ENCODE measurements around the gene PFKFB3.

The PFKFB3 gene

DNA sequence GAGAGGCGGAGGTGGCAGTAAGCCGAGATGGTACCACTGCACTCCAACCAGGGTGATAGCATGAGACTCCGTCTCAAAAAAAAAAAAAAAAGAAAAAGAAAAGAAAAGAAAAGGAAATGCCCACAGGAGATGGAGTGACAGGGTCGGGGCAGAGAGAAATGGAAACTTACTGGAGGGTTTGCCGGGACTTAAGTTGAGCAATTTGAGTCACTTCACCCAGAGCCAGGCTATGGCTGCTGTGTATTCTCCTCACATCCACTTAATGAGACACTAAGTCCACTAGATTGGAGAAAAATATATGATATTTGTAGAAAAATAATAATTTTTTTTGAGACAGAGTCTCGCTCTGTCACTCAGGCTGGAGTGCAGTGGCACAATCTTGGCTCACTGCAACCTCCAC, 4.6 kb upstream of the PFKFB3 start:
- H3K27me3 ChIP-seq (ENCODE audit: insufficient read depth, poor library complexity, severe bottlenecking) = no peaks in the 10 kb centered on the region
- H3K27ac ChIP-seq (replicated peaks) = no peak overlapping the region
- DNase-seq (ENCODE audit: low read depth in 1 of 2, low spot score in 1 of 2) = no peak
- TF ChIP-seq GABPA (IDR thresholded peaks at IDR 0.05; ENCODE audit: low read depth) (no peak), SPI1 (IDR thresholded peaks at IDR 0.05; ENCODE audit: borderline replicate concordance, low read depth) (no peak), POLR2AphosphoS5 (IDR thresholded peaks at IDR 0.05; ENCODE audit: low read depth) (no peak)
- TF ChIP-seq, protein P1, sequence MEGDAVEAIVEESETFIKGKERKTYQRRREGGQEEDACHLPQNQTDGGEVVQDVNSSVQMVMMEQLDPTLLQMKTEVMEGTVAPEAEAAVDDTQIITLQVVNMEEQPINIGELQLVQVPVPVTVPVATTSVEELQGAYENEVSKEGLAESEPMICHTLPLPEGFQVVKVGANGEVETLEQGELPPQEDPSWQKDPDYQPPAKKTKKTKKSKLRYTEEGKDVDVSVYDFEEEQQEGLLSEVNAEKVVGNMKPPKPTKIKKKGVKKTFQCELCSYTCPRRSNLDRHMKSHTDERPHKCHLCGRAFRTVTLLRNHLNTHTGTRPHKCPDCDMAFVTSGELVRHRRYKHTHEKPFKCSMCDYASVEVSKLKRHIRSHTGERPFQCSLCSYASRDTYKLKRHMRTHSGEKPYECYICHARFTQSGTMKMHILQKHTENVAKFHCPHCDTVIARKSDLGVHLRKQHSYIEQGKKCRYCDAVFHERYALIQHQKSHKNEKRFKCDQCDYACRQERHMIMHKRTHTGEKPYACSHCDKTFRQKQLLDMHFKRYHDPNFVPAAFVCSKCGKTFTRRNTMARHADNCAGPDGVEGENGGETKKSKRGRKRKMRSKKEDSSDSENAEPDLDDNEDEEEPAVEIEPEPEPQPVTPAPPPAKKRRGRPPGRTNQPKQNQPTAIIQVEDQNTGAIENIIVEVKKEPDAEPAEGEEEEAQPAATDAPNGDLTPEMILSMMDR (IDR thresholded peaks at IDR 0.05; ENCODE audit: insufficient read depth, low read length) = no peak
- TF ChIP-seq, protein P2, sequence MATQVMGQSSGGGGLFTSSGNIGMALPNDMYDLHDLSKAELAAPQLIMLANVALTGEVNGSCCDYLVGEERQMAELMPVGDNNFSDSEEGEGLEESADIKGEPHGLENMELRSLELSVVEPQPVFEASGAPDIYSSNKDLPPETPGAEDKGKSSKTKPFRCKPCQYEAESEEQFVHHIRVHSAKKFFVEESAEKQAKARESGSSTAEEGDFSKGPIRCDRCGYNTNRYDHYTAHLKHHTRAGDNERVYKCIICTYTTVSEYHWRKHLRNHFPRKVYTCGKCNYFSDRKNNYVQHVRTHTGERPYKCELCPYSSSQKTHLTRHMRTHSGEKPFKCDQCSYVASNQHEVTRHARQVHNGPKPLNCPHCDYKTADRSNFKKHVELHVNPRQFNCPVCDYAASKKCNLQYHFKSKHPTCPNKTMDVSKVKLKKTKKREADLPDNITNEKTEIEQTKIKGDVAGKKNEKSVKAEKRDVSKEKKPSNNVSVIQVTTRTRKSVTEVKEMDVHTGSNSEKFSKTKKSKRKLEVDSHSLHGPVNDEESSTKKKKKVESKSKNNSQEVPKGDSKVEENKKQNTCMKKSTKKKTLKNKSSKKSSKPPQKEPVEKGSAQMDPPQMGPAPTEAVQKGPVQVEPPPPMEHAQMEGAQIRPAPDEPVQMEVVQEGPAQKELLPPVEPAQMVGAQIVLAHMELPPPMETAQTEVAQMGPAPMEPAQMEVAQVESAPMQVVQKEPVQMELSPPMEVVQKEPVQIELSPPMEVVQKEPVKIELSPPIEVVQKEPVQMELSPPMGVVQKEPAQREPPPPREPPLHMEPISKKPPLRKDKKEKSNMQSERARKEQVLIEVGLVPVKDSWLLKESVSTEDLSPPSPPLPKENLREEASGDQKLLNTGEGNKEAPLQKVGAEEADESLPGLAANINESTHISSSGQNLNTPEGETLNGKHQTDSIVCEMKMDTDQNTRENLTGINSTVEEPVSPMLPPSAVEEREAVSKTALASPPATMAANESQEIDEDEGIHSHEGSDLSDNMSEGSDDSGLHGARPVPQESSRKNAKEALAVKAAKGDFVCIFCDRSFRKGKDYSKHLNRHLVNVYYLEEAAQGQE (IDR thresholded peaks at IDR 0.05; ENCODE audit: insufficient replicate concordance, low read depth) = no peak
- no peak overlapping the region for H3K4me3 ChIP-seq (replicated peaks; ENCODE audit: insufficient read depth, low read length)

DNA sequence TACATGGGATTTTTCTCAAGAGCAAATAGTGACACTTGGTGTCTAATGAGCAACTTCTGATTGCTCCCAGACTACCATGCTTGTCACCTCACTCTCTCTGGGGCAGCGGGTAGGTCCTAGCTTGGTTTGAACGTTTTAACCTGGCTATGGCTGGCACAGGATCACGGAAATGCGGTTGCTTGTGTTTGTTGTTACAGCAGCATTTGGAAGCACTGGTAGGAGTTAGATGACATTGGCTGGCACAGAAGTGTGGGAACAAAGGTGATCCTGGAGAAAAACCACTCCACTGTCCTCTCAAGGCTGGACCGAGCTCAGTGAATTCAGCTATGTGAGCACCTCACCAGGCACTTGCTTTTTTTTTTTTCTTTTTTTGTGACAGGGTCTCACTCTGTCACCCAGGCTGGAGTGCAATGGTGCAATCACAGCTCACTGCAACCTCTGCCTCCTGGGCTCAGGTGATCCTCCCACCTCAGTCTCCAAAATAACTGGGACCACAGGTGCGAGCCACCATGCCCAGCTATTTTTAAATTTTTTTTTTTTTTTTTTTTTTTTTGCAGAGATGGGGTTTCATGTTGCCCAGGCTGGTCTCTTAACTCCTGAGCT, 3.5 kb upstream of the PFKFB3 start:
- no peak for DNase-seq (ENCODE audit: low read depth in 1 of 2, low spot score in 1 of 2)

DNA sequence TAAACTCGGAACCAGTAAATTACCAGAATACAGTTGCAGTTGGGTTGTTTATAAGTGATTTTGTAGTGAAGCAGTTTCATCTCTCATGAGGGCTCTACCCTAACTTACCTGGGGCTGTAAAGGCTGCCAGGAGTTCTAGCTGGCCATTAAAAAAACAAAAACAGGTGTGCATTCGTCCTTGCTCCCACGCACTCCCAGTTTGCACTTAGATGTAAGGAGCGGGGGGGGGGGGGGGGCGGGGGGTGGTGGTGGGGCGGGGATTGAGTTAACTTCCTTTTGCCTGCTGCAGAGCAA, 2.3 kb upstream of the PFKFB3 start:
- H3K27me3 ChIP-seq (ENCODE audit: insufficient read depth, poor library complexity, severe bottlenecking) = no peaks in the 10 kb centered on the region
- H3K4me3 ChIP-seq (replicated peaks; ENCODE audit: insufficient read depth, low read length) = no peak overlapping the region
- DNase-seq (ENCODE audit: low read depth in 1 of 2, low spot score in 1 of 2) = no peak
- TF ChIP-seq POLR2AphosphoS5 (IDR thresholded peaks at IDR 0.05; ENCODE audit: low read depth) = no peak
- TF ChIP-seq, protein P1 (IDR thresholded peaks at IDR 0.05; ENCODE audit: insufficient read depth, low read length) = no peak
- no peak for TF ChIP-seq GABPA (IDR thresholded peaks at IDR 0.05; ENCODE audit: low read depth)
- no peak for TF ChIP-seq SPI1 (IDR thresholded peaks at IDR 0.05; ENCODE audit: borderline replicate concordance, low read depth)
- TF ChIP-seq, protein P2 (IDR thresholded peaks at IDR 0.05; ENCODE audit: insufficient replicate concordance, low read depth) = no peak
- H3K27ac ChIP-seq (replicated peaks) = no peak overlapping the region

More for the DNA sequence above, 3.5 kb upstream of the PFKFB3 start:
- Histone ChIP-seq H3K27me3 (ENCODE audit: insufficient read depth, poor library complexity, severe bottlenecking) (no peaks in the 10 kb centered on the region), H3K4me3 (replicated peaks; ENCODE audit: insufficient read depth, low read length) (no peak overlapping the region), H3K27ac (replicated peaks) (no peak overlapping the region)
- TF ChIP-seq SPI1 (IDR thresholded peaks at IDR 0.05; ENCODE audit: borderline replicate concordance, low read depth) (no peak), GABPA (IDR thresholded peaks at IDR 0.05; ENCODE audit: low read depth) (no peak), POLR2AphosphoS5 (IDR thresholded peaks at IDR 0.05; ENCODE audit: low read depth) (no peak)
- TF ChIP-seq, protein P2 (IDR thresholded peaks at IDR 0.05; ENCODE audit: insufficient replicate concordance, low read depth) = no peak
- TF ChIP-seq, protein P1 (IDR thresholded peaks at IDR 0.05; ENCODE audit: insufficient read depth, low read length) = no peak

Data from HL-60 (cell line).